K562 (cell line): ENCODE measurements around the gene CCNT2. TPM values are rescaled to one million over a fixed set of nuclear protein-coding genes. Genes with fewer than 3 reads are reported as not detected.
A peak's percentile ranks its signal among the peaks of the same experiment; 100 is the strongest.

ENCODE experiments used
- ATAC-seq: fragments of 200-7000 bp; cut with Tn5 transposase; 3 replicates; pipeline ENCODE4 v1.9.1; 2020; ENCODE audit warnings: moderate library complexity
- BruUV-seq: library from RNA; stranded (reverse); fragments of 400-500 nt; replicated peaks from 2 replicates; lab custom pipeline; 2021; lab: Mats Ljungman, UMichigan
- CTCF ChIA-PET: fragments of 300-600 bp; formaldehyde crosslinking; extraction: SDS; loops from one replicate; lab custom pipeline; 2021; ENCODE audit warnings: low intra/inter-chr PET ratio; lab: Yijun Ruan, JAX
- POLR2A ChIA-PET: fragments of 300-600, 350-650 bp; sonication (Branson Sonifier 250); formaldehyde crosslinking; extraction: SDS; loops from one replicate; lab custom pipeline; 2021; ENCODE audit warnings: antibody characterized with exemption, inconsistent platforms; lab: Yijun Ruan, JAX
- DNase-seq, 4 experiments: peaks; one replicate each; pipeline versions ENCODE4 v3.0.0 to v3.0.0-alpha.2; 2011 to 2018; ENCODE audit warnings: low spot score in 3 of 4, mixed read lengths in 3 of 4; ENCODE audit errors: extremely low read depth in 1 of 4
- FAIRE-seq: peaks from 2 replicates; lab custom pipeline; 2011; peaks lifted over from hg19 to GRCh38; lab: Jason Lieb, UNC
- H2AFZ ChIP-seq: 2 replicates; pipeline ENCODE4 v1.6.0; 2011; ENCODE audit warnings: low read depth, low read length, control low read depth, inconsistent platforms
- H3K27ac ChIP-seq: fragments of 200-600 bp; 3 replicates; pipeline ENCODE4 v1.8.0; 2011; ENCODE audit warnings: low read depth, mild to moderate bottlenecking, control low read depth, inconsistent platforms, low read length, moderate library complexity, mixed read lengths; ENCODE audit errors: extremely low read depth
- H3K27me3 ChIP-seq, 2 experiments: fragments of 300-600 bp in 1 of 2; 2 replicates in 1 of 2; 3 replicates in 1 of 2; pipeline versions ENCODE4 v1.6.0 to v1.8.0; 2011; ENCODE audit warnings: inconsistent platforms in 2 of 2, low read length in 2 of 2, mild to moderate bottlenecking in 1 of 2, mixed read lengths in 1 of 2, moderate library complexity in 1 of 2; ENCODE audit not compliant: control insufficient read depth in 2 of 2, insufficient read depth in 2 of 2
- H3K36me3 ChIP-seq: fragments of 300-600 bp; 3 replicates; pipeline ENCODE4 v1.8.0; 2011; ENCODE audit warnings: mild to moderate bottlenecking, low read length, inconsistent platforms; ENCODE audit not compliant: control insufficient read depth, insufficient read depth
- H3K4me1 ChIP-seq, 2 experiments: fragments of 200-600 bp in 1 of 2; replicated peaks in 1 of 2; 2 replicates in 1 of 2; 3 replicates in 1 of 2; pipeline versions ENCODE4 v1.5.1 to v1.8.0; 2011; ENCODE audit warnings: inconsistent platforms in 2 of 2, low read length in 2 of 2, mild to moderate bottlenecking in 1 of 2, mixed read lengths in 1 of 2, moderate library complexity in 1 of 2; ENCODE audit not compliant: control insufficient read depth in 2 of 2, insufficient read depth in 2 of 2
- H3K4me2 ChIP-seq: 2 replicates; pipeline ENCODE4 v1.6.1; 2011; ENCODE audit warnings: low read length, control low read depth, inconsistent platforms, mixed read lengths; ENCODE audit not compliant: insufficient read depth
- H3K4me3 ChIP-seq: fragments of 200-600 bp; sonication (generic), shearing (Covaris generic); 2 replicates; pipeline ENCODE4 v1.5.1; 2016; ENCODE audit warnings: control low read depth, inconsistent platforms
- H3K79me2 ChIP-seq: fragments of 200-600 bp; 3 replicates; pipeline ENCODE4 v1.8.0; 2011; ENCODE audit warnings: low read length, inconsistent platforms; ENCODE audit not compliant: control insufficient read depth, insufficient read depth
- H3K9ac ChIP-seq, 2 experiments: 2 replicates each; pipeline versions ENCODE4 v1.6.0 to v1.6.1; 2011; ENCODE audit warnings: low read depth in 2 of 2, low read length in 2 of 2, control low read depth in 1 of 2, inconsistent platforms in 1 of 2, mild to moderate bottlenecking in 1 of 2, mixed read lengths in 1 of 2; ENCODE audit not compliant: insufficient read depth in 1 of 2
- H3K9me1 ChIP-seq: one replicate; pipeline ENCODE4 v1.6.0; 2011; ENCODE audit warnings: inconsistent platforms, mild to moderate bottlenecking, low read length, moderate library complexity; ENCODE audit not compliant: control insufficient read depth, insufficient read depth
- H3K9me3 ChIP-seq: replicated peaks from 2 replicates; pipeline ENCODE4 v1.5.1; 2011; ENCODE audit warnings: low read depth, low read length, inconsistent platforms; ENCODE audit not compliant: control insufficient read depth, insufficient read depth
- H4K20me1 ChIP-seq: replicated peaks from 2 replicates; pipeline ENCODE4 v1.6.1; 2011; ENCODE audit warnings: low read length, inconsistent platforms, mixed read lengths; ENCODE audit not compliant: control insufficient read depth, insufficient read depth
- C11orf30 ChIP-seq: fragments of 450-650 bp; IDR thresholded peaks from 2 replicates; pipeline ENCODE4 v1.6.1; 2016; ENCODE audit warnings: low read depth, mild to moderate bottlenecking
- CBFA2T2 ChIP-seq: fragments of 450-650 bp; conservative IDR thresholded peaks from 2 replicates; pipeline ENCODE4 v1.6.1; 2017; ENCODE audit warnings: mild to moderate bottlenecking
- CBFB ChIP-seq: sonication (generic); formaldehyde crosslinking; IDR thresholded peaks from 2 replicates; pipeline ENCODE4 v1.4.0; 2020; ENCODE audit warnings: mild to moderate bottlenecking, missing genetic modification reagents
- CEBPB ChIP-seq: fragments of 450-650 bp; IDR thresholded peaks from 2 replicates; pipeline ENCODE4 v1.6.1; 2016; ENCODE audit warnings: missing genetic modification characterization, missing compliant biosample characterization
- CEBPG ChIP-seq, 3 experiments: fragments of 200-800 bp in 1 of 3; sonication (Bioruptor generic) in 1 of 3; sonication (generic) in 1 of 3; formaldehyde crosslinking in 1 of 3; IDR thresholded peaks in 2 of 3; conservative IDR thresholded peaks in 1 of 3; 2 replicates each; pipeline versions ENCODE4 v1.6.1 to v1.8.0; 2016 to 2022; ENCODE audit warnings: missing compliant biosample characterization in 2 of 3, missing genetic modification characterization in 2 of 3, mild to moderate bottlenecking in 1 of 3, missing genetic modification reagents in 1 of 3
- FOXK1 ChIP-seq: sonication (generic); formaldehyde crosslinking; IDR thresholded peaks from 2 replicates; pipeline ENCODE4 v1.8.0; 2022; ENCODE audit warnings: missing genetic modification reagents, mild to moderate bottlenecking, borderline replicate concordance
- KHSRP ChIP-seq: fragments of 450-650 bp; IDR thresholded peaks from 2 replicates; pipeline ENCODE4 v1.6.1; 2017
- MAFF ChIP-seq: IDR thresholded peaks from 2 replicates; pipeline ENCODE4 v1.6.1; 2012; ENCODE audit warnings: low read length, improper control_type of control experiment
- MAFG ChIP-seq: fragments of 450-650 bp; conservative IDR thresholded peaks from 2 replicates; pipeline ENCODE4 v1.6.1; 2016; ENCODE audit warnings: missing genetic modification characterization, missing compliant biosample characterization
- MAFK ChIP-seq: IDR thresholded peaks from 2 replicates; pipeline ENCODE4 v1.6.1; 2011; ENCODE audit warnings: low read length, improper control_type of control experiment
- MYC ChIP-seq, 2 experiments: fragments of 250-450 bp in 1 of 2; sonication (Bioruptor Pico) in 1 of 2; IDR thresholded peaks; 2 replicates each; pipeline versions ENCODE4 v1.5.1 to v1.6.1; 2012 to 2021; ENCODE audit warnings: low read depth in 2 of 2, borderline replicate concordance in 1 of 2, improper control_type of control experiment in 1 of 2, low read length in 1 of 2, mild to moderate bottlenecking in 1 of 2, moderate library complexity in 1 of 2
- NFE2 ChIP-seq: IDR thresholded peaks from 2 replicates; pipeline ENCODE4 v1.6.1; 2014; ENCODE audit warnings: antibody characterized with exemption, low read depth
- NFE2L1 ChIP-seq: fragments of 450-650 bp; IDR thresholded peaks from 2 replicates; pipeline ENCODE4 v1.6.1; 2016; ENCODE audit warnings: missing genetic modification characterization, low read depth, mild to moderate bottlenecking, missing compliant biosample characterization, moderate library complexity, borderline replicate concordance
- NR2C2 ChIP-seq, 2 experiments: fragments of 200-800 bp in 1 of 2; sonication (Bioruptor generic) in 1 of 2; sonication (generic) in 1 of 2; formaldehyde crosslinking in 1 of 2; IDR thresholded peaks; 2 replicates each; pipeline versions ENCODE4 v1.6.1 to v1.8.0; 2016 to 2022; ENCODE audit warnings: mild to moderate bottlenecking in 1 of 2, missing compliant biosample characterization in 1 of 2, missing genetic modification characterization in 1 of 2, missing genetic modification reagents in 1 of 2
- NR4A1 ChIP-seq, 2 experiments: fragments of 250-450 bp in 1 of 2; fragments of 450-650 bp in 1 of 2; sonication (Bioruptor Pico) in 1 of 2; IDR thresholded peaks; 2 replicates each; pipeline versions ENCODE4 v1.4.0 to v1.6.1; 2016 to 2020; ENCODE audit warnings: mild to moderate bottlenecking in 2 of 2, missing compliant biosample characterization in 1 of 2, missing genetic modification characterization in 1 of 2, moderate library complexity in 1 of 2
- POLR2H ChIP-seq: IDR thresholded peaks from 2 replicates; pipeline ENCODE4 v1.6.1; 2016; ENCODE audit warnings: missing genetic modification characterization, low read depth, mild to moderate bottlenecking, control low read depth, missing compliant biosample characterization, moderate library complexity
- ZKSCAN8 ChIP-seq: fragments of 200-800 bp; sonication (Bioruptor generic); IDR thresholded peaks from 2 replicates; pipeline ENCODE4 v1.6.1; 2016; ENCODE audit warnings: missing genetic modification characterization, missing compliant biosample characterization
- ZNF316 ChIP-seq: fragments of 450-650 bp; IDR thresholded peaks from 2 replicates; pipeline ENCODE4 v1.6.1; 2016
- WGBS: fragments of 100-300 bp; shearing (Covaris generic); methylation state at CpG from one replicate; pipeline ENCODE4 v1.1.6; 2016; ENCODE audit warnings: low coverage, mixed read lengths; ENCODE audit not compliant: insufficient coverage; ENCODE audit errors: missing lambda C conversion rate; 5-methylcytosine and 5-hydroxymethylcytosine counted together
- in situ Hi-C: fragments of 300-500 bp; cut with MboI; formaldehyde crosslinking; loops from 4 replicates; pipeline ENCODE4 v1.15.0; 2018; ENCODE audit warnings: inconsistent platforms, mixed read lengths
- intact Hi-C: fragments of 100-400 bp; cut with micrococcal nuclease; formaldehyde crosslinking; loops from 2 replicates; pipeline ENCODE4 v1.14.2; 2022
- polyA plus RNA-seq, 8 experiments: library from polyadenylated mRNA; depleted of rRNA in 4 of 8; stranded (reverse) in 5 of 8; unstranded in 3 of 8; fragments of >200 nt; fragmentation: Nextera tagmentation in 2 of 8; fragmentation: Illumina TruSeq in 1 of 8; extraction: Ambion mirVana in 2 of 8; extraction: Trizol in 1 of 8; gene quantifications; 2 replicates each; pipeline versions ENCODE4 v1.2.1 to v1.2.3, GENCODE V29; 2011 to 2014; ENCODE audit warnings: inconsistent platforms in 1 of 8, missing spikeins in 1 of 8
- total RNA-seq, 7 experiments: library from RNA; depleted of rRNA in 6 of 7; stranded (reverse); fragments of >200 nt in 6 of 7; fragmentation: Illumina TruSeq in 2 of 7; extraction: Trizol in 2 of 7; gene quantifications; 2 replicates each; pipeline versions ENCODE4 v1.2.1 to v1.2.3, GENCODE V29; 2011 to 2021; ENCODE audit warnings: low replicate concordance in 1 of 7
- TF ChIP-seq, protein P1 (sequence below): fragments of 200-800 bp; sonication (Bioruptor generic); IDR thresholded peaks from 2 replicates; pipeline ENCODE4 v1.6.1; 2017; ENCODE audit warnings: missing genetic modification characterization, missing compliant biosample characterization

The CCNT2 gene
- total and polyA plus RNA-seq, 9 of the 15 experiments (the other 6 are each of a cell fraction or from before 2014, with no cell fraction given): 12.6 to 30.0 (median 22.7) TPM

DNA sequence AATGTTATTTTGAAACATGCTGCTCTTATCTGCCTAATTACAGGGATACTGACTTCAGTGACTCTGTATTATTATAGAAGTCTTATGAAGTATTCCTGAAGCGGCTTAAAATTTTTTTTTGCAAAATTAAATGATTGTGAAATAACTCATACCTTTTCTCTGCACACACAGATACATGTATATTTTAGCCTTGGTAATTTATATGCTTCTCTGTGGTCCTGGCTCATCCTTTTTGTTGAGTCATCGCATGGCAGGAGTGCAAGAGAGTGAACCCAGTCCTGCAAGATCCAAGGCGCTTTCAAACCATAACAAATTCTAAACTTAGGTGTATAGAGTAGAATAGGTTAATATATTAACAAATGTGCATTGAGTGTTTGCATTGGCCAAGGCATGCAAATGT lies 8.6 kb downstream of the CCNT2 start:
- Histone ChIP-seq H3K27ac (no peak overlapping the region), H4K20me1 (peaks cover 32% of the 10 kb centered on the region), H3K9me1 (no peaks in the 10 kb centered on the region), H3K4me2 (no peak overlapping the region), H3K27me3 (no peaks in the 10 kb centered on the region), H3K9ac (no peak overlapping the region; a peak in 1 of 4 replicates), H3K36me3 (peaks cover 65% of the 10 kb centered on the region; the same call in 2 of the 3 replicates), H3K79me2 (peaks cover 99% of the 10 kb centered on the region), H3K9me3 (no peaks in the 10 kb centered on the region), H3K4me1 (peaks cover 4 to 10% of the 10 kb centered on the region in 2 experiments; a peak in 3 of 5 replicates), H2AFZ (no peak overlapping the region), H3K4me3 (no peak overlapping the region)
- FAIRE-seq (peak; percentile 75), ATAC-seq (peak; percentile 54), DNase-seq (peak in 1 of 4 experiments; percentile 24)
- WGBS: 62% methylated on average over 3 of the region's 3 CpGs
- CTCF ChIA-PET: no interaction called here
- intact Hi-C loops: no loop called here
- in situ Hi-C loops: no loop called here
- TF ChIP-seq CBFA2T2: no peak
- TF ChIP-seq NR4A1 (CRISPR knock-in tag; IDR thresholded peaks at IDR 0.05): no peak
- no peak for TF ChIP-seq NR4A1 (tag; IDR thresholded peaks at IDR 0.05)
- peak; percentile 52; the same call in 1 of the 2 replicates for TF ChIP-seq MAFF
- TF ChIP-seq, protein P1, sequence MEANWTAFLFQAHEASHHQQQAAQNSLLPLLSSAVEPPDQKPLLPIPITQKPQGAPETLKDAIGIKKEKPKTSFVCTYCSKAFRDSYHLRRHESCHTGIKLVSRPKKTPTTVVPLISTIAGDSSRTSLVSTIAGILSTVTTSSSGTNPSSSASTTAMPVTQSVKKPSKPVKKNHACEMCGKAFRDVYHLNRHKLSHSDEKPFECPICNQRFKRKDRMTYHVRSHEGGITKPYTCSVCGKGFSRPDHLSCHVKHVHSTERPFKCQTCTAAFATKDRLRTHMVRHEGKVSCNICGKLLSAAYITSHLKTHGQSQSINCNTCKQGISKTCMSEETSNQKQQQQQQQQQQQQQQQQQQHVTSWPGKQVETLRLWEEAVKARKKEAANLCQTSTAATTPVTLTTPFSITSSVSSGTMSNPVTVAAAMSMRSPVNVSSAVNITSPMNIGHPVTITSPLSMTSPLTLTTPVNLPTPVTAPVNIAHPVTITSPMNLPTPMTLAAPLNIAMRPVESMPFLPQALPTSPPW (CRISPR knock-in tag): no peak
- peak; percentile 75 for TF ChIP-seq ZNF316
- no peak for TF ChIP-seq KHSRP
- peak; percentile 75 for TF ChIP-seq C11orf30
- TF ChIP-seq NFE2: peak; percentile 79
- TF ChIP-seq CBFB (CRISPR knock-in tag): no peak
- TF ChIP-seq CEBPB (tag): peak; percentile 72
- no peak for TF ChIP-seq POLR2H
- peak; percentile 57; the same call in 1 of the 2 replicates for TF ChIP-seq MAFK
- TF ChIP-seq FOXK1: no peak
- no peak for TF ChIP-seq CEBPG (CRISPR knock-in tag; IDR thresholded peaks at IDR 0.05)
- peak in 1 of 2 experiments; percentile 29; a peak in 1 of 4 replicates for TF ChIP-seq CEBPG (tag; conservative IDR thresholded peaks at IDR 0.05 in 1 of 2, IDR thresholded peaks at IDR 0.05 in 1 of 2)
- peak; percentile 80 for TF ChIP-seq MAFG
- TF ChIP-seq NR2C2 (CRISPR knock-in tag; IDR thresholded peaks at IDR 0.05): no peak
- TF ChIP-seq NR2C2 (tag; IDR thresholded peaks at IDR 0.05): no peak
- peak; percentile 58; the same call in 1 of the 2 replicates for TF ChIP-seq NFE2L1 (tag)
- TF ChIP-seq MYC (IDR thresholded peaks at IDR 0.05; ENCODE audit: low read depth, low read length): no peak
- no peak for TF ChIP-seq MYC (CRISPR knock-in tag; IDR thresholded peaks at IDR 0.05; ENCODE audit: borderline replicate concordance, low read depth)
- no peak for TF ChIP-seq ZKSCAN8 (CRISPR knock-in tag)
- POLR2A ChIA-PET: interaction anchor here (0.6 to 1.4 kb wide), 3 partner anchors 9 to 11 kb away, joined by 3 read pairs; partner anchors contain the start of gene CCNT2
- no TSS peak for BruUV-seq
